Endothelial cell of umbilical vein (primary cell): Measurements from ENCODE around the gene PIK3AP1. TPM values are rescaled to one million over a fixed set of nuclear protein-coding genes. Genes with fewer than 3 reads are reported as not detected.

ENCODE experiments used
- BruUV-seq: library from RNA; stranded (reverse); fragments of 400-500 nt; replicated peaks from 2 replicates; lab custom pipeline; 2021; lab: Mats Ljungman, UMichigan
- CTCF ChIA-PET: fragments of 300-600, 350-600 bp; sonication (Branson Sonifier 250); formaldehyde crosslinking; loops from one replicate; lab custom pipeline; 2021; ENCODE audit warnings: antibody characterized with exemption, inconsistent platforms; lab: Charles Lee
- POLR2A ChIA-PET: fragments of 300-600, 350-600 bp; sonication (Branson Sonifier 250); formaldehyde crosslinking; loops from one replicate; lab custom pipeline; 2021; ENCODE audit warnings: antibody characterized with exemption, inconsistent platforms; lab: Charles Lee
- DNase-seq: peaks from one replicate; pipeline ENCODE4 v3.0.0-alpha.2; 2011; ENCODE audit warnings: low read depth, low spot score
- FAIRE-seq: peaks from 2 replicates; lab custom pipeline; 2011; peaks lifted over from hg19 to GRCh38; lab: Jason Lieb, UNC
- H2AFZ ChIP-seq: 2 replicates; pipeline ENCODE4 v1.6.0; 2012; ENCODE audit warnings: low read depth, low read length, control low read depth, inconsistent platforms
- H3K27ac ChIP-seq: 2 replicates; pipeline ENCODE4 v1.5.1; 2011; ENCODE audit warnings: low read depth, mild to moderate bottlenecking, control low read depth, low read length, moderate library complexity; ENCODE audit not compliant: insufficient read depth
- H3K27me3 ChIP-seq, 2 experiments: 2 replicates each; pipeline versions ENCODE4 v1.6.0 to v1.6.1; 2011; ENCODE audit warnings: low read length in 2 of 2, mixed read lengths in 1 of 2; ENCODE audit not compliant: control insufficient read depth in 2 of 2, insufficient read depth in 2 of 2
- H3K36me3 ChIP-seq, 2 experiments: 2 replicates in 1 of 2; 3 replicates in 1 of 2; pipeline ENCODE4 v1.5.1; 2011; ENCODE audit warnings: low read length in 2 of 2, mild to moderate bottlenecking in 1 of 2, moderate library complexity in 1 of 2; ENCODE audit not compliant: control insufficient read depth in 2 of 2, insufficient read depth in 2 of 2; ENCODE audit errors: extremely low read depth in 1 of 2
- H3K4me1 ChIP-seq: 3 replicates; pipeline ENCODE4 v1.5.1; 2011; ENCODE audit warnings: mild to moderate bottlenecking, low read length; ENCODE audit not compliant: control insufficient read depth, insufficient read depth; ENCODE audit errors: extremely low read depth
- H3K4me2 ChIP-seq: 2 replicates; pipeline ENCODE4 v1.6.1; 2011; ENCODE audit warnings: low read length, control low read depth, mixed read lengths; ENCODE audit not compliant: insufficient read depth
- H3K4me3 ChIP-seq, 3 experiments: fragments of 200-600 bp in 1 of 3; sonication (generic), shearing (Covaris generic) in 1 of 3; replicated peaks in 1 of 3; 2 replicates each; pipeline ENCODE4 v1.5.1; 2011 to 2016; ENCODE audit warnings: control low read depth in 3 of 3, low read length in 3 of 3, mild to moderate bottlenecking in 2 of 3, inconsistent platforms in 1 of 3, low read depth in 1 of 3, moderate library complexity in 1 of 3; ENCODE audit not compliant: insufficient read depth in 1 of 3
- H3K79me2 ChIP-seq: 2 replicates; pipeline ENCODE4 v1.6.0; 2012; ENCODE audit warnings: low read length, inconsistent platforms; ENCODE audit not compliant: control insufficient read depth, insufficient read depth
- H3K9ac ChIP-seq: replicated peaks from 2 replicates; pipeline ENCODE3; 2011; ENCODE audit warnings: low read length, control low read depth; ENCODE audit not compliant: insufficient read depth; ENCODE audit errors: extremely low read depth
- H3K9me1 ChIP-seq: replicated peaks from 3 replicates; pipeline ENCODE4 v1.6.0; 2011; ENCODE audit warnings: mild to moderate bottlenecking, low read length; ENCODE audit not compliant: control insufficient read depth, insufficient read depth; ENCODE audit errors: extremely low read depth
- H3K9me3 ChIP-seq: replicated peaks from 2 replicates; pipeline ENCODE4 v1.5.1; 2012; ENCODE audit warnings: low read length, inconsistent platforms; ENCODE audit not compliant: control insufficient read depth, insufficient read depth
- H4K20me1 ChIP-seq: replicated peaks from 2 replicates; pipeline ENCODE3; 2011; ENCODE audit warnings: mild to moderate bottlenecking, low read length; ENCODE audit not compliant: control insufficient read depth, insufficient read depth; ENCODE audit errors: extremely low read depth
- EZH2 ChIP-seq: IDR thresholded peaks from 2 replicates; pipeline ENCODE4 v1.6.1; 2012; ENCODE audit warnings: borderline replicate concordance, low read depth, mild to moderate bottlenecking, moderate library complexity, low read length, inconsistent platforms; ENCODE audit not compliant: severe bottlenecking
- FOS ChIP-seq: IDR thresholded peaks from 2 replicates; pipeline ENCODE4 v1.6.1; 2011; ENCODE audit warnings: mild to moderate bottlenecking, low read length, moderate library complexity, borderline replicate concordance; ENCODE audit not compliant: insufficient read depth
- GATA2 ChIP-seq: IDR thresholded peaks from 2 replicates; pipeline ENCODE4 v1.7.0; 2011; ENCODE audit warnings: low read depth, mild to moderate bottlenecking, moderate library complexity, mixed read lengths, low read length; ENCODE audit not compliant: insufficient read length, insufficient read depth
- JUN ChIP-seq: IDR thresholded peaks from 2 replicates; pipeline ENCODE4 v1.6.1; 2011; ENCODE audit warnings: borderline replicate concordance, low read depth; ENCODE audit not compliant: insufficient read length, insufficient read depth
- MAX ChIP-seq: IDR thresholded peaks from 2 replicates; pipeline ENCODE4 v1.6.1; 2011; ENCODE audit not compliant: insufficient read depth, insufficient read length
- MYC ChIP-seq: IDR thresholded peaks from one replicate; pipeline ENCODE4 v1.6.1; 2011; ENCODE audit warnings: mild to moderate bottlenecking, low read depth, low read length
- POLR2A ChIP-seq: IDR thresholded peaks from 2 replicates; pipeline ENCODE4 v1.6.1; 2012; ENCODE audit warnings: low read depth, mild to moderate bottlenecking, control low read depth, low read length
- POLR2AphosphoS5 ChIP-seq: IDR thresholded peaks from 2 replicates; pipeline ENCODE4 v1.6.1; 2012; ENCODE audit warnings: low read depth, mild to moderate bottlenecking, control low read depth, low read length, moderate library complexity; ENCODE audit not compliant: insufficient read depth
- dilution Hi-C: fragments of 300-500 bp; cut with MboI; formaldehyde crosslinking; loops from one replicate; pipeline ENCODE4 v1.15.0; 2019; ENCODE audit warnings: low sequenced_read_pairs; ENCODE audit not compliant: extremely low pct_ligation_motif_present
- intact Hi-C: fragments of 100-400 bp; cut with micrococcal nuclease; formaldehyde crosslinking; loops from one replicate; pipeline ENCODE4 v1.10.0; 2022
- polyA plus RNA-seq, 4 experiments: library from polyadenylated mRNA; depleted of rRNA in 3 of 4; stranded (reverse) in 3 of 4; unstranded in 1 of 4; fragments of >200 nt; gene quantifications; 2 replicates each; pipeline versions ENCODE4 v1.2.1 to v1.2.3, GENCODE V29; 2011 to 2012; ENCODE audit warnings: missing spikeins in 1 of 4
- total RNA-seq: library from RNA; stranded (reverse); gene quantifications from 2 replicates; pipeline ENCODE4 v1.2.3, GENCODE V29; 2021
- TF ChIP-seq, protein P1 (sequence below), 2 donors: IDR thresholded peaks; 1 replicate in 1 of 2; 2 replicates in 1 of 2; pipeline ENCODE4 v1.5.1; 2011; ENCODE audit warnings: low read length in 2 of 2, mild to moderate bottlenecking in 2 of 2, moderate library complexity in 2 of 2, control low read depth in 1 of 2, inconsistent platforms in 1 of 2, low read depth in 1 of 2; ENCODE audit not compliant: insufficient read depth in 1 of 2; ENCODE audit errors: extremely low read depth in 1 of 2

Gene PIK3AP1
- total and polyA plus RNA-seq, 2 donors (not counting 3 experiments of a cell fraction or from before 2014, with no cell fraction given), result 0.04 TPM; not detected in 1

GRCh38 chr10:96606216-96606615, 114.1 kb downstream of the PIK3AP1 start:
- Histone ChIP-seq H4K20me1 (no peaks in the 10 kb centered on the region), H3K9me3 (no peaks in the 10 kb centered on the region), H3K9me1 (no peaks in the 10 kb centered on the region), H3K4me1 (no peaks in the 10 kb centered on the region), H3K79me2 (no peaks in the 10 kb centered on the region), H3K4me2 (no peak overlapping the region), H3K4me3 (no peak overlapping the region), H3K27me3 (peaks cover 5 to 17% of the 10 kb centered on the region in 2 experiments), H3K27ac (no peak overlapping the region), H3K9ac (no peak overlapping the region), H3K36me3 (no peaks in the 10 kb centered on the region), H2AFZ (no peak overlapping the region)
- TF ChIP-seq GATA2, result no peak
- TF ChIP-seq JUN, result no peak
- TF ChIP-seq EZH2, result no peak
- TF ChIP-seq MYC, result no peak
- TF ChIP-seq, protein P1, sequence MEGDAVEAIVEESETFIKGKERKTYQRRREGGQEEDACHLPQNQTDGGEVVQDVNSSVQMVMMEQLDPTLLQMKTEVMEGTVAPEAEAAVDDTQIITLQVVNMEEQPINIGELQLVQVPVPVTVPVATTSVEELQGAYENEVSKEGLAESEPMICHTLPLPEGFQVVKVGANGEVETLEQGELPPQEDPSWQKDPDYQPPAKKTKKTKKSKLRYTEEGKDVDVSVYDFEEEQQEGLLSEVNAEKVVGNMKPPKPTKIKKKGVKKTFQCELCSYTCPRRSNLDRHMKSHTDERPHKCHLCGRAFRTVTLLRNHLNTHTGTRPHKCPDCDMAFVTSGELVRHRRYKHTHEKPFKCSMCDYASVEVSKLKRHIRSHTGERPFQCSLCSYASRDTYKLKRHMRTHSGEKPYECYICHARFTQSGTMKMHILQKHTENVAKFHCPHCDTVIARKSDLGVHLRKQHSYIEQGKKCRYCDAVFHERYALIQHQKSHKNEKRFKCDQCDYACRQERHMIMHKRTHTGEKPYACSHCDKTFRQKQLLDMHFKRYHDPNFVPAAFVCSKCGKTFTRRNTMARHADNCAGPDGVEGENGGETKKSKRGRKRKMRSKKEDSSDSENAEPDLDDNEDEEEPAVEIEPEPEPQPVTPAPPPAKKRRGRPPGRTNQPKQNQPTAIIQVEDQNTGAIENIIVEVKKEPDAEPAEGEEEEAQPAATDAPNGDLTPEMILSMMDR (IDR thresholded peaks at IDR 0.05; ENCODE audit: extremely low read depth in 1 of 2, insufficient read depth in 1 of 2, low read depth in 1 of 2, low read length in 2 of 2), result no peak
- TF ChIP-seq FOS, result no peak
- TF ChIP-seq POLR2AphosphoS5, result no peak
- no peak for TF ChIP-seq POLR2A
- no peak for TF ChIP-seq MAX
- FAIRE-seq (no peak), DNase-seq (no peak)
- CTCF ChIA-PET, result no interaction called here
- no TSS peak for BruUV-seq
- dilution Hi-C loops, result no loop called here
- POLR2A ChIA-PET, result no interaction called here
- intact Hi-C loops, result no loop called here
